ENCODE data around the gene RAD54L2.

Gene RAD54L2

DNA sequence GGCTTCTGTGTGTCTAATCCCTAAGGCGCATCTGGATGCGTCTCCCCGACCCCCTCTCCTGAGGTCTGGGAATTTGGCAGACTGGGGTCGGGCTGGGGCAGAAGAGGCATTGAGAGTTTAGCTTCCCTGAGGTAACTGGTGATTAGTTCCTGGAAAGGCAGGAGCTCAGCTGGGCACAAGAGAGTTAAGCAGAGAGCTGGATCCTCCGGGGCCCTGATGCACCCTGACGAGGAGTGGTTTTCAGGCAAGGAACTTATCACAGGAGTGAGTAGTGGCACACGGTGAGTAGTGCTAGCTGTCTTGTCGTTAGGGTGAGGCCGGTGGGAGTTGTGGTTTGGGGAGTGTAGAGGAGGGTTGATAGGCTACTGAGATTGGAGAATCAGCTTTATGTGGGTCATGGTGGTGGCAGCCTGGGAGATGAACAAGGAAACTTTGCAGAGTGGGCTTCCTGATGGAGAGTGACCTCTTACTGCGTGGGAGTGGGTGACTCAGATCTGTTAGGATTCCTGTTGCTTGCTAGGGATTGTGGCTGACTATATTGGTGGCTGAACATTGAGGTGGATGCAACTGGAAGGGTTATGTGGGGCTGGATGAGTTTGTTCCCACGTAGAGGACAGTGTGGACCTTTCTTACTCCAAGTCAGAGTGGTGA, 897 bp downstream of the RAD54L2 start (continued):
- TF ChIP-seq SCRT2 (tag by site-specific recombination; IDR thresholded peaks at IDR 0.05): peak; percentile 78
- no peak for TF ChIP-seq ZNF76 (tag by site-specific recombination; IDR thresholded peaks at IDR 0.05; ENCODE audit: borderline replicate concordance, low read depth)
- TF ChIP-seq ZBTB20 (tag by site-specific recombination; IDR thresholded peaks at IDR 0.05): peak; percentile 92
- TF ChIP-seq ZNF670 (tag by site-specific recombination; IDR thresholded peaks at IDR 0.05; ENCODE audit: low read depth): no peak
- TF ChIP-seq, protein P1, sequence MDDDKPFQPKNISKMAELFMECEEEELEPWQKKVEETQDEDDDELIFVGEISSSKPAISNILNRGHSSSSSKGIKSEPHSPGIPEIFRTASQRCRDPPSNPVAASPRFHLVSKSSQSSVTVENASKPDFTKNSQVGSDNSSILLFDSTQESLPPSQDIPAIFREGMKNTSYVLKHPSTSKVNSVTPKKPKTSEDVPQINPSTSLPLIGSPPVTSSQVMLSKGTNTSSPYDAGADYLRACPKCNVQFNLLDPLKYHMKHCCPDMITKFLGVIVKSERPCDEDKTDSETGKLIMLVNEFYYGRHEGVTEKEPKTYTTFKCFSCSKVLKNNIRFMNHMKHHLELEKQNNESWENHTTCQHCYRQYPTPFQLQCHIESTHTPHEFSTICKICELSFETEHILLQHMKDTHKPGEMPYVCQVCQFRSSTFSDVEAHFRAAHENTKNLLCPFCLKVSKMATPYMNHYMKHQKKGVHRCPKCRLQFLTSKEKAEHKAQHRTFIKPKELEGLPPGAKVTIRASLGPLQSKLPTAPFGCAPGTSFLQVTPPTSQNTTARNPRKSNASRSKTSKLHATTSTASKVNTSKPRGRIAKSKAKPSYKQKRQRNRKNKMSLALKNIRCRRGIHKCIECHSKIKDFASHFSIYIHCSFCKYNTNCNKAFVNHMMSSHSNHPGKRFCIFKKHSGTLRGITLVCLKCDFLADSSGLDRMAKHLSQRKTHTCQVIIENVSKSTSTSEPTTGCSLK (tag by site-specific recombination; IDR thresholded peaks at IDR 0.05): no peak
- TF ChIP-seq ZNF366 (tag by site-specific recombination; conservative IDR thresholded peaks at IDR 0.05): no peak
- TF ChIP-seq, protein P2, sequence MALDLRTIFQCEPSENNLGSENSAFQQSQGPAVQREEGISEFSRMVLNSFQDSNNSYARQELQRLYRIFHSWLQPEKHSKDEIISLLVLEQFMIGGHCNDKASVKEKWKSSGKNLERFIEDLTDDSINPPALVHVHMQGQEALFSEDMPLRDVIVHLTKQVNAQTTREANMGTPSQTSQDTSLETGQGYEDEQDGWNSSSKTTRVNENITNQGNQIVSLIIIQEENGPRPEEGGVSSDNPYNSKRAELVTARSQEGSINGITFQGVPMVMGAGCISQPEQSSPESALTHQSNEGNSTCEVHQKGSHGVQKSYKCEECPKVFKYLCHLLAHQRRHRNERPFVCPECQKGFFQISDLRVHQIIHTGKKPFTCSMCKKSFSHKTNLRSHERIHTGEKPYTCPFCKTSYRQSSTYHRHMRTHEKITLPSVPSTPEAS (tag by site-specific recombination; IDR thresholded peaks at IDR 0.05): no peak
- TF ChIP-seq ZBTB49 (tag by site-specific recombination; IDR thresholded peaks at IDR 0.05; ENCODE audit: low read depth): no peak
- no peak for TF ChIP-seq ZNF132 (tag by site-specific recombination; IDR thresholded peaks at IDR 0.05; ENCODE audit: borderline replicate concordance)
- TF ChIP-seq, protein P3, sequence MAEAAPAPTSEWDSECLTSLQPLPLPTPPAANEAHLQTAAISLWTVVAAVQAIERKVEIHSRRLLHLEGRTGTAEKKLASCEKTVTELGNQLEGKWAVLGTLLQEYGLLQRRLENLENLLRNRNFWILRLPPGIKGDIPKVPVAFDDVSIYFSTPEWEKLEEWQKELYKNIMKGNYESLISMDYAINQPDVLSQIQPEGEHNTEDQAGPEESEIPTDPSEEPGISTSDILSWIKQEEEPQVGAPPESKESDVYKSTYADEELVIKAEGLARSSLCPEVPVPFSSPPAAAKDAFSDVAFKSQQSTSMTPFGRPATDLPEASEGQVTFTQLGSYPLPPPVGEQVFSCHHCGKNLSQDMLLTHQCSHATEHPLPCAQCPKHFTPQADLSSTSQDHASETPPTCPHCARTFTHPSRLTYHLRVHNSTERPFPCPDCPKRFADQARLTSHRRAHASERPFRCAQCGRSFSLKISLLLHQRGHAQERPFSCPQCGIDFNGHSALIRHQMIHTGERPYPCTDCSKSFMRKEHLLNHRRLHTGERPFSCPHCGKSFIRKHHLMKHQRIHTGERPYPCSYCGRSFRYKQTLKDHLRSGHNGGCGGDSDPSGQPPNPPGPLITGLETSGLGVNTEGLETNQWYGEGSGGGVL (tag by site-specific recombination; IDR thresholded peaks at IDR 0.05): peak; percentile 31
- no peak for TF ChIP-seq ZNF302 (tag by site-specific recombination; IDR thresholded peaks at IDR 0.05; ENCODE audit: low read depth)
- TF ChIP-seq REPIN1 (tag by site-specific recombination; IDR thresholded peaks at IDR 0.05; ENCODE audit: low read depth): no peak
- no peak for TF ChIP-seq ZNF223 (tag by site-specific recombination; IDR thresholded peaks at IDR 0.05)
- no peak for TF ChIP-seq RBAK (tag by site-specific recombination; IDR thresholded peaks at IDR 0.05)
- TF ChIP-seq, protein P4, sequence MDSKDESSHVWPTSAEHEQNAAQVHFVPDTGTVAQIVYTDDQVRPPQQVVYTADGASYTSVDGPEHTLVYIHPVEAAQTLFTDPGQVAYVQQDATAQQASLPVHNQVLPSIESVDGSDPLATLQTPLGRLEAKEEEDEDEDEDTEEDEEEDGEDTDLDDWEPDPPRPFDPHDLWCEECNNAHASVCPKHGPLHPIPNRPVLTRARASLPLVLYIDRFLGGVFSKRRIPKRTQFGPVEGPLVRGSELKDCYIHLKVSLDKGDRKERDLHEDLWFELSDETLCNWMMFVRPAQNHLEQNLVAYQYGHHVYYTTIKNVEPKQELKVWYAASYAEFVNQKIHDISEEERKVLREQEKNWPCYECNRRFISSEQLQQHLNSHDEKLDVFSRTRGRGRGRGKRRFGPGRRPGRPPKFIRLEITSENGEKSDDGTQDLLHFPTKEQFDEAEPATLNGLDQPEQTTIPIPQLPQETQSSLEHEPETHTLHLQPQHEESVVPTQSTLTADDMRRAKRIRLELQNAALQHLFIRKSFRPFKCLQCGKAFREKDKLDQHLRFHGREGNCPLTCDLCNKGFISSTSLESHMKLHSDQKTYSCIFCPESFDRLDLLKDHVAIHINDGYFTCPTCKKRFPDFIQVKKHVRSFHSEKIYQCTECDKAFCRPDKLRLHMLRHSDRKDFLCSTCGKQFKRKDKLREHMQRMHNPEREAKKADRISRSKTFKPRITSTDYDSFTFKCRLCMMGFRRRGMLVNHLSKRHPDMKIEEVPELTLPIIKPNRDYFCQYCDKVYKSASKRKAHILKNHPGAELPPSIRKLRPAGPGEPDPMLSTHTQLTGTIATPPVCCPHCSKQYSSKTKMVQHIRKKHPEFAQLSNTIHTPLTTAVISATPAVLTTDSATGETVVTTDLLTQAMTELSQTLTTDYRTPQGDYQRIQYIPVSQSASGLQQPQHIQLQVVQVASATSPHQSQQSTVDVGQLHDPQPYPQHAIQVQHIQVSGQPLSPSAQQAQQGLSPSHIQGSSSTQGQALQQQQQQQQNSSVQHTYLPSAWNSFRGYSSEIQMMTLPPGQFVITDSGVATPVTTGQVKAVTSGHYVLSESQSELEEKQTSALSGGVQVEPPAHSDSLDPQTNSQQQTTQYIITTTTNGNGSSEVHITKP (tag by site-specific recombination; IDR thresholded peaks at IDR 0.05): no peak
- TF ChIP-seq ZFHX2 (tag by site-specific recombination; conservative IDR thresholded peaks at IDR 0.05): peak; percentile 91
- no peak for TF ChIP-seq ZBTB11 (tag by site-specific recombination; conservative IDR thresholded peaks at IDR 0.05; ENCODE audit: low read depth)
- TF ChIP-seq ZNF335 (tag by site-specific recombination; conservative IDR thresholded peaks at IDR 0.05): peak; percentile 56
- TF ChIP-seq EGR2 (tag by site-specific recombination; IDR thresholded peaks at IDR 0.05; ENCODE audit: low read depth): peak; percentile 93
- no peak for TF ChIP-seq ZNF701 (tag by site-specific recombination; IDR thresholded peaks at IDR 0.05)
- TF ChIP-seq ZNF529 (tag by site-specific recombination; IDR thresholded peaks at IDR 0.05; ENCODE audit: insufficient replicate concordance): no peak
- no peak for TF ChIP-seq ZNF248 (tag by site-specific recombination; IDR thresholded peaks at IDR 0.05)
- TF ChIP-seq ZBTB1 (tag by site-specific recombination; IDR thresholded peaks at IDR 0.05): no peak
- no peak for TF ChIP-seq SETDB1 (IDR thresholded peaks at IDR 0.05; ENCODE audit: insufficient read length, low read length)
- no peak for TF ChIP-seq ZNF610 (tag by site-specific recombination; IDR thresholded peaks at IDR 0.05; ENCODE audit: borderline replicate concordance)

Measured in HEK293 (cell line).